GM12878 (cell line): ENCODE measurements around the gene FRMPD2. TPM values are rescaled to one million over a fixed set of nuclear protein-coding genes. Genes with fewer than 3 reads are reported as not detected.

Source experiments
- ATAC-seq: fragments of 200-7000 bp; cut with Tn5 transposase; 3 replicates; pipeline ENCODE4 v1.9.1; 2020; ENCODE audit warnings: mild to moderate bottlenecking, moderate library complexity
- BruUV-seq: library from RNA; stranded (reverse); fragments of 400-500 nt; replicated peaks from 2 replicates; lab custom pipeline; 2021; lab: Mats Ljungman, UMichigan
- CTCF ChIA-PET: fragments of 300-600 bp; sonication (Branson Sonifier 250); formaldehyde crosslinking; extraction: SDS; loops from one replicate; lab custom pipeline; 2021; ENCODE audit warnings: inconsistent platforms; lab: Yijun Ruan, JAX
- POLR2A ChIA-PET: fragments of 350-600 bp; formaldehyde crosslinking; extraction: SDS; loops from one replicate; lab custom pipeline; 2021; ENCODE audit warnings: inconsistent platforms; lab: Charles Lee
- RAD21 ChIA-PET: fragments of 300-600 bp; sonication (Branson Sonifier 250); formaldehyde crosslinking; loops from one replicate; lab custom pipeline; 2023; ENCODE audit warnings: antibody characterized with exemption; ENCODE audit not compliant: unreplicated experiment; lab: Charles Lee
- SMC1A ChIA-PET: fragments of 300-600 bp; sonication (Branson Sonifier 250); formaldehyde crosslinking; loops from one replicate; lab custom pipeline; 2023; ENCODE audit not compliant: unreplicated experiment, uncharacterized antibody; lab: Charles Lee
- DNase-seq: peaks from one replicate; pipeline ENCODE4 v3.0.0-alpha.2; 2011; ENCODE audit warnings: low read depth, low spot score
- FAIRE-seq: peaks from 3 replicates; lab custom pipeline; 2011; peaks lifted over from hg19 to GRCh38; lab: Jason Lieb, UNC
- H2AFZ ChIP-seq: 2 replicates; pipeline ENCODE4 v1.6.0; 2011; ENCODE audit warnings: low read depth, low read length, control low read depth; ENCODE audit not compliant: control insufficient read depth
- H3K27ac ChIP-seq: 2 replicates; pipeline ENCODE4 v1.5.1; 2011; ENCODE audit warnings: control low read depth; ENCODE audit not compliant: control insufficient read depth, insufficient read depth
- H3K27me3 ChIP-seq, 2 experiments: replicated peaks in 1 of 2; 2 replicates each; pipeline versions ENCODE4 v1.6.0 to v1.6.1; 2011; ENCODE audit warnings: low read length in 1 of 2; ENCODE audit not compliant: control insufficient read depth in 2 of 2, insufficient read depth in 2 of 2
- H3K36me3 ChIP-seq, 2 experiments: 2 replicates each; pipeline ENCODE4 v1.5.1; 2011; ENCODE audit warnings: low read length in 1 of 2; ENCODE audit not compliant: control insufficient read depth in 2 of 2, insufficient read depth in 2 of 2
- H3K4me1 ChIP-seq: 2 replicates; pipeline ENCODE4 v1.6.1; 2011; ENCODE audit warnings: mild to moderate bottlenecking, low read length, moderate library complexity, mixed read lengths; ENCODE audit not compliant: control insufficient read depth, insufficient read depth
- H3K4me2 ChIP-seq: 2 replicates; pipeline ENCODE4 v1.6.0; 2011; ENCODE audit warnings: control low read depth; ENCODE audit not compliant: control insufficient read depth, insufficient read depth
- H3K4me3 ChIP-seq: fragments of 200-600 bp; sonication (generic); 2 replicates; pipeline ENCODE4 v1.5.1; 2016
- H3K79me2 ChIP-seq: 2 replicates; pipeline ENCODE4 v1.6.0; 2011; ENCODE audit warnings: low read length; ENCODE audit not compliant: control insufficient read depth, insufficient read depth
- H3K9ac ChIP-seq: 2 replicates; pipeline ENCODE4 v1.8.0; 2011; ENCODE audit warnings: low read length, control low read depth, mixed read lengths; ENCODE audit not compliant: control insufficient read depth, insufficient read depth
- H3K9me3 ChIP-seq: replicated peaks from 3 replicates; pipeline ENCODE4 v1.5.1; 2011; ENCODE audit warnings: mild to moderate bottlenecking, low read length; ENCODE audit not compliant: control insufficient read depth, insufficient read depth
- H4K20me1 ChIP-seq: 2 replicates; pipeline ENCODE4 v1.6.0; 2011; ENCODE audit not compliant: control insufficient read depth, insufficient read depth
- ATF7 ChIP-seq: fragments of 450-650 bp; IDR thresholded peaks from 2 replicates; pipeline ENCODE4 v1.6.1; 2016; ENCODE audit warnings: low read depth, mild to moderate bottlenecking
- BACH1 ChIP-seq: fragments of 450-650 bp; IDR thresholded peaks from 2 replicates; pipeline ENCODE4 v1.6.1; 2017; ENCODE audit warnings: mild to moderate bottlenecking, borderline replicate concordance
- EED ChIP-seq: sonication (generic); IDR thresholded peaks from 2 replicates; pipeline ENCODE4 v1.6.1; 2016; ENCODE audit warnings: antibody characterized with exemption, low read depth
- HDAC2 ChIP-seq: fragments of 200-600 bp; sonication (generic); IDR thresholded peaks from 2 replicates; pipeline ENCODE4 v1.6.1; 2017
- IRF3 ChIP-seq: fragments of 450-650 bp; IDR thresholded peaks from 2 replicates; pipeline ENCODE4 v1.6.1; 2014; ENCODE audit warnings: mild to moderate bottlenecking
- POLR2A ChIP-seq: IDR thresholded peaks from 2 replicates; pipeline ENCODE4 v1.6.1; 2011; ENCODE audit warnings: low read depth, mild to moderate bottlenecking, low read length
- PRDM15 ChIP-seq: fragments of 450-650 bp; formaldehyde crosslinking; IDR thresholded peaks from 2 replicates; pipeline ENCODE4 v1.4.0; 2020; ENCODE audit warnings: mild to moderate bottlenecking, moderate library complexity
- SMARCA5 ChIP-seq: fragments of 450-650 bp; IDR thresholded peaks from 2 replicates; pipeline ENCODE4 v1.6.1; 2017; ENCODE audit warnings: mild to moderate bottlenecking
- SMC3 ChIP-seq: IDR thresholded peaks from 2 replicates; pipeline ENCODE4 v1.6.1; 2011; ENCODE audit warnings: low read length, improper control_type of control experiment, borderline replicate concordance
- TARDBP ChIP-seq: IDR thresholded peaks from 2 replicates; pipeline ENCODE4 v1.6.1; 2016; ENCODE audit warnings: borderline replicate concordance
- in situ Hi-C: fragments of 300-500 bp; cut with MboI; formaldehyde crosslinking; loops from 9 replicates; pipeline ENCODE4 v1.14.3; 2018; ENCODE audit warnings: mixed read lengths
- intact Hi-C: fragments of 100-400 bp; cut with micrococcal nuclease; formaldehyde crosslinking; loops from one replicate; pipeline ENCODE4 v1.14.2; 2022; ENCODE audit not compliant: unreplicated experiment
- polyA plus RNA-seq, 11 experiments: library from polyadenylated mRNA; depleted of rRNA in 4 of 11; unstranded in 6 of 11; stranded (reverse) in 5 of 11; fragments of >200 nt; fragmentation: Nextera tagmentation in 4 of 11; fragmentation: Illumina TruSeq in 1 of 11; extraction: Ambion mirVana in 4 of 11; extraction: Trizol in 1 of 11; gene quantifications; 1 replicate in 1 of 11; 2 replicates in 10 of 11; pipeline versions ENCODE4 v1.2.1 to v1.2.3, GENCODE V29; 2011 to 2016; ENCODE audit warnings: inconsistent platforms in 2 of 11, missing spikeins in 2 of 11, low read depth in 1 of 11
- total RNA-seq, 4 experiments: library from RNA; depleted of rRNA in 3 of 4; stranded (reverse); fragments of >200 nt in 3 of 4; fragmentation: Illumina TruSeq in 1 of 4; extraction: Trizol in 1 of 4; gene quantifications; 2 replicates each; pipeline versions ENCODE4 v1.2.1 to v1.2.3, GENCODE V29; 2013 to 2021
- TF ChIP-seq, protein P1 (sequence below): IDR thresholded peaks from 2 replicates; pipeline ENCODE4 v1.6.1; 2011; ENCODE audit warnings: mild to moderate bottlenecking, low read depth, low read length, moderate library complexity; ENCODE audit not compliant: insufficient replicate concordance
- TF ChIP-seq, protein P2 (sequence below): fragments of 450-650 bp; IDR thresholded peaks from 2 replicates; pipeline ENCODE4 v1.6.1; 2017; ENCODE audit warnings: borderline replicate concordance
- TF ChIP-seq, protein P3 (sequence below), 3 experiments: IDR thresholded peaks in 2 of 3; conservative IDR thresholded peaks in 1 of 3; 2 replicates each; pipeline ENCODE4 v1.5.1; 2011; ENCODE audit warnings: low read depth in 3 of 3, low read length in 3 of 3, mild to moderate bottlenecking in 3 of 3, control low read depth in 2 of 3, moderate library complexity in 2 of 3, inconsistent platforms in 1 of 3, mixed read lengths in 1 of 3; ENCODE audit not compliant: control insufficient read depth in 2 of 3, insufficient read depth in 1 of 3; ENCODE audit errors: extremely low read depth in 1 of 3

FRMPD2 gene
- total and polyA plus RNA-seq, 10 of the 15 experiments (the other 5 are each of a cell fraction or from before 2014, with no cell fraction given): 0.38 to 5.7 (median 1.4) TPM

GRCh38 chr10:48221814-48222213 lies 52.7 kb downstream of the FRMPD2 start:
- H3K27me3 ChIP-seq: no peaks in the 10 kb centered on the region
- ChIA-PET RAD21 (no interaction called here), POLR2A (no interaction called here), CTCF (interaction anchor here (0.9 kb wide), 1 partner anchor 69 kb away, joined by 3 read pairs; no protein-coding TSS in a partner anchor), SMC1A (interaction anchor here (1.1 kb wide), 1 partner anchor 68 kb away, joined by 3 read pairs; no protein-coding TSS in a partner anchor)
- H3K9me3 ChIP-seq: no peaks in the 10 kb centered on the region; the same call in 2 of the 3 replicates
- H3K27ac ChIP-seq: no peak overlapping the region
- DNase-seq (no peak), ATAC-seq (no peak), FAIRE-seq (no peak)
- H3K9ac ChIP-seq: no peak overlapping the region
- H3K4me2 ChIP-seq: no peak overlapping the region
- H3K4me1 ChIP-seq: no peaks in the 10 kb centered on the region
- in situ Hi-C loops (no loop called here), intact Hi-C loops (no loop called here)
- no peaks in the 10 kb centered on the region for H3K36me3 ChIP-seq
- H3K4me3 ChIP-seq: no peak overlapping the region
- no peak overlapping the region for H2AFZ ChIP-seq
- no peak for TF ChIP-seq SMC3
- TF ChIP-seq, protein P1, sequence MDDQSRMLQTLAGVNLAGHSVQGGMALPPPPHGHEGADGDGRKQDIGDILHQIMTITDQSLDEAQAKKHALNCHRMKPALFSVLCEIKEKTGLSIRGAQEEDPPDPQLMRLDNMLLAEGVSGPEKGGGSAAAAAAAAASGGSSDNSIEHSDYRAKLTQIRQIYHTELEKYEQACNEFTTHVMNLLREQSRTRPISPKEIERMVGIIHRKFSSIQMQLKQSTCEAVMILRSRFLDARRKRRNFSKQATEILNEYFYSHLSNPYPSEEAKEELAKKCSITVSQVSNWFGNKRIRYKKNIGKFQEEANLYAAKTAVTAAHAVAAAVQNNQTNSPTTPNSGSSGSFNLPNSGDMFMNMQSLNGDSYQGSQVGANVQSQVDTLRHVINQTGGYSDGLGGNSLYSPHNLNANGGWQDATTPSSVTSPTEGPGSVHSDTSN: no peak
- no peak for TF ChIP-seq SMARCA5
- no peak for TF ChIP-seq BACH1
- no peak for TF ChIP-seq ATF7
- TF ChIP-seq, protein P2, sequence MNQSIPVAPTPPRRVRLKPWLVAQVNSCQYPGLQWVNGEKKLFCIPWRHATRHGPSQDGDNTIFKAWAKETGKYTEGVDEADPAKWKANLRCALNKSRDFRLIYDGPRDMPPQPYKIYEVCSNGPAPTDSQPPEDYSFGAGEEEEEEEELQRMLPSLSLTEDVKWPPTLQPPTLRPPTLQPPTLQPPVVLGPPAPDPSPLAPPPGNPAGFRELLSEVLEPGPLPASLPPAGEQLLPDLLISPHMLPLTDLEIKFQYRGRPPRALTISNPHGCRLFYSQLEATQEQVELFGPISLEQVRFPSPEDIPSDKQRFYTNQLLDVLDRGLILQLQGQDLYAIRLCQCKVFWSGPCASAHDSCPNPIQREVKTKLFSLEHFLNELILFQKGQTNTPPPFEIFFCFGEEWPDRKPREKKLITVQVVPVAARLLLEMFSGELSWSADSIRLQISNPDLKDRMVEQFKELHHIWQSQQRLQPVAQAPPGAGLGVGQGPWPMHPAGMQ: no peak
- TF ChIP-seq, protein P3, sequence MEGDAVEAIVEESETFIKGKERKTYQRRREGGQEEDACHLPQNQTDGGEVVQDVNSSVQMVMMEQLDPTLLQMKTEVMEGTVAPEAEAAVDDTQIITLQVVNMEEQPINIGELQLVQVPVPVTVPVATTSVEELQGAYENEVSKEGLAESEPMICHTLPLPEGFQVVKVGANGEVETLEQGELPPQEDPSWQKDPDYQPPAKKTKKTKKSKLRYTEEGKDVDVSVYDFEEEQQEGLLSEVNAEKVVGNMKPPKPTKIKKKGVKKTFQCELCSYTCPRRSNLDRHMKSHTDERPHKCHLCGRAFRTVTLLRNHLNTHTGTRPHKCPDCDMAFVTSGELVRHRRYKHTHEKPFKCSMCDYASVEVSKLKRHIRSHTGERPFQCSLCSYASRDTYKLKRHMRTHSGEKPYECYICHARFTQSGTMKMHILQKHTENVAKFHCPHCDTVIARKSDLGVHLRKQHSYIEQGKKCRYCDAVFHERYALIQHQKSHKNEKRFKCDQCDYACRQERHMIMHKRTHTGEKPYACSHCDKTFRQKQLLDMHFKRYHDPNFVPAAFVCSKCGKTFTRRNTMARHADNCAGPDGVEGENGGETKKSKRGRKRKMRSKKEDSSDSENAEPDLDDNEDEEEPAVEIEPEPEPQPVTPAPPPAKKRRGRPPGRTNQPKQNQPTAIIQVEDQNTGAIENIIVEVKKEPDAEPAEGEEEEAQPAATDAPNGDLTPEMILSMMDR (IDR thresholded peaks at IDR 0.05 in 2 of 3, conservative IDR thresholded peaks at IDR 0.05 in 1 of 3; ENCODE audit: control insufficient read depth in 2 of 3, extremely low read depth in 1 of 3, insufficient read depth in 1 of 3, low read depth in 3 of 3, low read length in 3 of 3): no peak
- TF ChIP-seq POLR2A: no peak
- TF ChIP-seq EED: no peak
- TF ChIP-seq HDAC2: no peak
- no peak for TF ChIP-seq IRF3
- TF ChIP-seq PRDM15: no peak
- TF ChIP-seq TARDBP: no peak
- BruUV-seq: no TSS peak
- no peaks in the 10 kb centered on the region for H4K20me1 ChIP-seq
- no peaks in the 10 kb centered on the region for H3K79me2 ChIP-seq
